Endothelial cell of hepatic sinusoid (primary cell): ENCODE data around the gene CFAP74.

Experiments
- in situ Hi-C: cut with HindIII; loops from 2 replicates; pipeline ENCODE4 v1.10.0; 2017; ENCODE audit warnings: low sequenced_read_pairs

Gene CFAP74

DNA sequence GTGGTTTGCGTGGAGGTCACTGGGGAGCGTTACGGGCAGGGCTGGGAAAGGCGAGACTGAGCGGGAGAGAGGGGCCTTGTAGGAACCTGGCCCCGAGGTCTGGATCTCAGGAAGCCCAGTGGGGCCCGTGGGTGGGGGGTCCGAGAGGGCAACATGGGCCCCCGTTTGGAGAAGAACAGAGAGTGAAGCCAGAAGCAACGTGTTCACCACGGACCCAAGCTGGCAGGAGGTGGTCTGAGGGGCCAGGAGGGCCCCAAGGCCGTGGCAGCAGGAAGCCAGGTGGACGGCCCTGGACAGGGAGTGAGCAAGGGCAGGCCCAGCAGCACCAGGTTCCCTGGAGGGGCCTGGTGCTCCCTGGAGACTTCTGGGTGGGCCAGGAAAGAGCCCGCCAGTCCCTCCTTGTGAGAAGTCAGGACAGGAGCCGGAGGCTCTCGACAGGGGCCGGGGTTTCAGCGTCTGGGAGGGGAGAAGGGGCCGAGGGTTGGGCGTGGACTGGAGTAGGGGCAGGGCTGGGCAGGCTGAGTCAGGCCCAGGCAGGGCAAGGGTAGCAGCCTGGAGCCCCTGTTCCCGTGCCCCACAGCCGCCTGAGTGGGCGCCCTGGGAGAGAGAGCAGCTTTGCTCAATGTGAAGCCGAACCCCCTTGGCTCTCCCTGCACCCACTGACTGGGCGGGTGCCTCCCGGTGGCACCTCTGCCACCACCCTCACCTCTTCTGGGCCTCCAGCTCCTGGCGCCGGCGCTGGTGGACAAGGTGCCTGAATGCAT lies 33.5 kb downstream of the CFAP74 start:
- in situ Hi-C loops, result no loop called here

DNA sequence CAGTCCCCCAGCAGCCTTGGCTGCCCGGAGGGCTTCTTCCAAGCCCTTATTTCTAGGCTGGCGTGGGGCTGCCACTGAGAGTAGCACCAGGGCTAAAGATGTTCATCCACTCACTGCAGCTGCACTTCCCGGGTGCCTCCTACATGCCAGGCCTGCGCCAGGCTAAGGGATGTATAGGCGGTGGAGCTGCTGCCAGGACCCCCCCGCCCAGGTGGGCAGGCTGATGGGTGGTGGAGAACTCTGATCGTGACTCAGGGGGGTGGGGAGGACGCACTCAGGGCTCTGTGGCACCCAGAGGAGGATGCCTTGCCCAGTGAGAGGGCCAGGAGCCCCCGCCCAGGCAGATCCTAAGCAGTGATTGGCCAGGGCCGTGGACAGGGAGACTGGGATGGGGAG lies 34.1 kb downstream of the CFAP74 start:
- in situ Hi-C loops, result no loop called here

DNA sequence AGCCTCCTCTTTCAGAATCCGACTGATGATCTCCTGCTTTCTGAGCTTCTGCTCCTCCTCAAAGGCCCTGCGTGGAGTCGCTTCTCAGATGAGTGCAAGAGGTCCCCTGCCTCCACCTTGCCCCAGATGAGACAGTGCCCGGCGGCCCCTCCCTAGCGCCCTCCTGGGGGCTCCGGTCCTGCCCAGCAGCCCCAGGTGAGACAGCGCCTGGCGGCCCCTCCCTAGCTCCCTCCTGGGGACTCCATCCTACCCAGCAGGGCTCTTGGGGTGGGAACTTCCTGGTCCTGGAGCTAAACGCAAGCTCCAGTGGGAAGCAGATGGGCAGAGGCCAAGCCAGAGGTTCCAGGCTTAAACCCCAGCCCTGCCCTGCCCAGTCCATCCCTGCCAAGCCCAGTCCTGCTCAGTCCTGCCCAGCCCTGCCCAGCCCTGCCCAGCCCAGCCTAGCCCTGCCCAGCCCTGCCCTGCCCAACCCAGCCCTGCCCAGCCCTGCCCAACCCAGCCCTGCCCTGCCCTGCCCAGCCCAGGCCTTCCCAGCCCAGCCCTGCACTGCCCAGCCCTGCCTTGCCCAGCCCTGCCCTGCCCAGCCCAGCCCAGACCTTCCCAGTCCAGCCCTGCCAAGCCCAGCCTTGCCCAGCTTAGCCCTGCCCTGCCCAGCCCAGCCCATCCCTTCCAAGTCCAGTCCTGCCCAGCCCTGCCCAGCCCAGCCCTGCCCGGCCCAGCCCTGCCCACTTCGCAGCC lies 34.6 kb downstream of the CFAP74 start:
- in situ Hi-C loops, result no loop called here

DNA sequence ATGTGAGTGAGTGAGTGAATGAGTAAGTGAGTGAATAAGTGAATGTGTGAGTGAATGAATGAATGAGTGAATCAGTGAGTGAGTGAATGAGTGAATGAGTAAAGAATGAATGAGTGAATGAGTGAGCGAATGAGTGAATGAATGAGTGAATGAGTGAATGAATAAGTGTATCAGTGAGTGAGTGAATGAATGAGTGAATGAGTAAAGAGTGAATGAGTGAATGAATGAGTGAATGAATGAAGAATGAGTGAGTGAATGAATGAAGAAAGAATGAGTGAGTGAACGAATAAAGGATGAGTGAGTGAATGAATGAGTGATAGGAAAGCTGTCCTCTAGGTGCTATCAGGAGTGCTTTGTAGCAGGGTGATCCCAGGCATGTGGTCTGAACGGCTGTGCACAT lies 35.7 kb downstream of the CFAP74 start:
- in situ Hi-C loops, result no loop called here

DNA sequence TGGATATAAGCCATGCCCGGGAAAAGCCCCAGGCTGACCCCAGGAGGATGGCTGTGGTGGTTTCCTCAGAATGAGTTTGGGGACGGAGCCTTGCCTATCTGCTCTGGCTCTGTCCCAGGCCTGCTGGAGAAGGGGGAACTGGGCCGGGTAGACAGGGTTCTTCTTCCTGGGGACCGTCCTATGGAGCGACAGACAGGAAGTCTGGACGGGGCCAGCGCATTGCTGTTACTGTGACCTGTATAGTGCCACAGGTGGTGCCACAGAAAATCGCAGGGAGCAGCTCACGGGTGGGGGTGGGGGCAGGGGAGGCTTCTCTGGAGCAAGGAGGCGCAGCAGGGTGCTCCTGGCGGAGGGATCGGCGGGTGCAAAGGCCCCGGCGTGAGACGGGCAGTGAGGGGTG lies 36.4 kb downstream of the CFAP74 start:
- in situ Hi-C loops, result no loop called here

DNA sequence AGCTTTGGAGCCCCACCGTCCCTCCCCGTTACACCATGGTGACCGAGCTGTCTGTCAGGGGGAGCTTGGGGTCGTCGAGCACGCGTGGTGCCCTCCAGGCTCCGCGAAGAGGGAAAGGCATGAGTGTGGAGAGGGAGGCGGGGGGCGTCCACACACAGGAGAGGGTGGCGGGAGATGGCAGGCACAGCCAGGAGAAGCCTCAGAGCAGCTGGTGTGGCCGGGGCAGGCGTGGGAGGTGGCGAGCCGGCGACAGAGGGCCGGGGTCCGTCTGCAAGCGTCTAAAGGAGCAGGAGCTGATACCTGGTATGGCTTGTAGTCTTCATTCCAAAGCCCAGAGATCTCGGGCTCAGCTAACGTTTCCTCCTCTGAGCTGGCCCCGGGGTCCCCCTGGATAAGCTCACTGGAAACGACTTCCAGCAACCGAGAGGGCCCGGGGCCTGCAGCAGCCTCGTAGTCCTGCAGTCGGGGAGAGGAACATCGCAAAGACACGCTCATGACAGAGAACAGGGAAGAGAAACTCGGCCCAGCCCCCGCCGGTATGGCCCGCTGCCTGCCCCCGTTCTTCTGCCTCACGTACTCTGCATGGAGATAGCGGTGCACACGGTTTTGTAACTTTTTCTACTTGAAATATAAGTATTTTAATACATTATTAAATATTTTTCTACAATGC lies 37.4 kb downstream of the CFAP74 start:
- in situ Hi-C loops, result no loop called here

DNA sequence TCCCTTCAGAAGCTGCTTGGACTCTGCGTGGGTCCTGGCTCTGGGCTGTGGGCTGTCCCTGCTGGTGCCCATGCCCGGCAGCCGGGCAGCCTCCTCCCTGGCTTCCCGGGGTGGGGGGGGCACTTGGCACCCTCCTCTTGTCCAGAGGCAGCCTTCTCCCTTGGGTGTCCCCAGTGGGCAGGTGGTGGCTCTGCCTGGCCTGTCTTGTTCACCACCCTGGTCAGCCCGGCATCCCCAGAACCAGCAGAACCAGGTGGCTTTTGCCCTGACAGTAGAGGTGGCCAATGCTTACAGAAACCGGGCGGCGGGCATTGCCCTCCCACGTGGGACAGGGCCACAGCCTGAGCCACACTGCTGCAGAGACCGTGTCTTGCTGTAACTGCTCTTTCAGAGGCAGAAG lies 38.0 kb downstream of the CFAP74 start:
- in situ Hi-C loops, result no loop called here

DNA sequence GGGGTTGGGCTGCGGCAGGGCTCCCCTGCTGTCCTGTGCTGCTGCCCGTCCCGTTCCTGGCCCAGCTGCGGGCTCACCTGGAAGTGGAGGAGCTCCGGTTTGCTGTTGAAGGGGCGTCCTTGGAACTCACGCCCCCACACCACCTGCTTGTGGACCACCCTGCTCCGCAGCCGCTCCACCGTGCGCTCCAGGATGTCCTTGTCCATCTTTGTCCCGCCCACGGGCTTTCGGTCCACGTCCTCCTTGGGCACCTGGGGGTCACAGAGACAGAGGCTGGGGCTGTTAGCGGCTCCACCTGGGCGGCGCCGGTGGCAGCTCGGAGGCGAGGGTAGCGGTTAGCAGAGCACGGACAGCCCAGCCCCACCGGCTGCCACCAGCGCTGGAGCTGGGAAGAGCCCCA lies 38.8 kb downstream of the CFAP74 start:
- in situ Hi-C loops, result no loop called here

DNA sequence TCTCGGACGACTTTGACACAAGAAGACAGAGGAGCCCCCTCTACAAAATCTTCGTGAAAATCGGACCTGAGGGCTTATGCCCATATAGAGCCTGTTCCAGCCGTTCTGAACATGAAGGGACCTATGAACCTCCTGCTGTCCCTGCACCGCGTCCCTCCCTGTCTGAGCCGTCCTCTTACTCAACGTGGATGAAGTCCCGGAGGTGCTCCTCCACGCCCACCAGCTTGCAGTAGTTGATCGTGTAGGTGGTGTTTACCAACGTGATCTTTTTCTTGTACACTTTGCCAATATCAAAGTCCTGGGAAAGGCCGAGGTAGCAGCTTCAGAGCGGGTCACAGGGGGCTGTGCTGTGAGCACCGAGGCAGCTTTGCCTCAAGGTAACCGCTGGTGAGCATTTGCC lies 40.0 kb downstream of the CFAP74 start:
- in situ Hi-C loops, result no loop called here

DNA sequence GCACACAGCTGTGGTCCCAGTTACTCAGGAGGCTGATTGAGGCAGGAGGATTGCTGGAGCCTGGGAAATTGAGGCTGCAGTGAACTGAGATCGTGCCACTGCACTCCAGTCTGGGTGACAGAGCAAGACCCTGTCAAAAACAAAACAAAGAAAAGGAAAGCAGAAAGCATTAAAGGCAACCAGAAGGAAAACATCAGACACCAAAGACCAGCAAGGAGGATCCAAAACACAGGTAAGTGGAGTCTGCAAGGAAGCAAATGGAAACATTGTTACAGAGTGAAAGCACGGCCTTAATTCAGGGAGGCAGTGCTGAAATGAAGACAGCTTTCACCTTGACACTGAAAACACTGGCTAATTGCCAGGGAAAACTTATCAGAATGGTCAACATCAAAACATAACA lies 40.8 kb downstream of the CFAP74 start:
- in situ Hi-C loops, result no loop called here

DNA sequence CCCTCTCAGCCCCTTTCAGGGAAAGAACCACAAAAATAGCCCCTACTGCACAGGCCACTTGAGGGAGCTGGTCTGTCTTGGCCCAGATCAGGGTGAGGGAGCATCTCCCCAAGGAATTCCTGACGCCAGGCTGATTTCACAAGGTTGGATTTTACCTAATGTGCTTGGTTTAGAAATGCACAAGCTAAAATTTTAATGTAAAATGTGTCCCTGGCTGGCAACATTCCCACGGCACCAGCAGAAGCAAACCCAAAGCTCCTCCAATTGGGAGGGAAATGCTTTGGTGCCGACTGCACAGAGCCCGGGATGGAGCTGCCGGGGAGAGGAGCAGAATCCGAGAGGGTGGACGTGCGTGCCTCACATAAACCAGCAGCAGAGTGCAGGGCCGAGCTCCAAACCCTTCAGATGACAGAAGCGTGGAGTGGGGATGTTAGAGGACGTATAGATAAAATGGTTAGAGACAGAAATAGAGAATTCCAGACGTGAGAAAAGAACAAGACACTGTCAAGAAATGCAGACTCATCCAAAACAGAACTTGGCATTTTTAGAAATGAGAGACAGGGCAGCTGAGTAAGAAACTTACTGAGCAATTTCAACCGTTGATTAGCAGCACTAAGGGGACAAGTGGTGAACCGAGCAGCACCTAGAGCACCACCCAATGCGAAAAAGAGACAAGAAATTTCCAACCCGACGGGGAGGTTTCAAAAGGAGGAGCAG lies 42.9 kb downstream of the CFAP74 start:
- in situ Hi-C loops, result no loop called here

DNA sequence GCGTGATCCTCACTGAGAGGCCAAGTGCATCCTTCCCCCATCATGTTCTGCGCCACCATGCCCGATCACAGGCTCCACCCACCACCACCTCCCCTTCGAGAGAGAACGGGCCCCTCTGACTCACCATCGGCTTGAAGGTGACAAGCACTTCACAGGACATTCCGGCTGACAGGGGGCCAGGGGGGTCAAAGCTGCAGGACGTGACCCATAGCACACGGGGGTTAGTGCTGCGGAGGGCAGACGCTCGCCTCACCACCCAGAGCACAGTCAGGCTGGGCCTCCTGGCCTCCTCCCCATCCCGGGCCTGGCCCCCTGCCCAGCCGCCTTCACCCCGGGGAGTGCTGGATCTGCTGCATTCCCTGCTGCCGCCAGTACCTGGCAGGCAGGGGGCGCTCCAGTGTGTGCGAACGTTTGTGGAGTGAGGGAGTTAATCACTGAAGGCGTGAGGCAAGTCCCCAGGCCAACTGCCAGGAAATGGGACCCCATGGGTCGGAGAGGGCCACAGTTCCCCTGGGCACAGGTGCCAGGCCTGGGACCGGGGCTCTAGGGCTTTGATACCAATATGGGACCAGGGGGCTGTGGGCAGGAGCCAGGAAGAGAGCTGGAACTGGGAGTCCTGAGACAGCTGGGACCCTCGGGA lies 43.6 kb downstream of the CFAP74 start:
- in situ Hi-C loops, result no loop called here

DNA sequence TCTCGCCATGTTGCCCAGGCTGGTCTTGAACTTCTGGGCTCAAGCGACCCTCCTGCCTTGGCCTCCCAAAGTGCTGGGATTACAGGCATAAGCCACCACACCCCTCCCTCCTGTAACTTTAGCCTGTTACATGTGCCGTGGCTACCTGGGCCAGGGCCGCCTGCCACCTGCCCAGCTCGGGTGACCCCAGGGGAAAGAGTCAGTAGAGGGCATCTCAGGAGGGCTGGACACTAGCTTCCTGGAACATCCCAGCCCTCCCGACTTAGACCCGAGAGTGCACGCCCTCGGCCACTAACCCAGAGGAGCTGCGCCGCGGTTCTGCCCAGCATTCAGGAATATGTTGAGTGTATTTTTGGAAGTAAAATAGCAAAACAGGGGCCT lies 44.1 kb downstream of the CFAP74 start:
- in situ Hi-C loops, result no loop called here

DNA sequence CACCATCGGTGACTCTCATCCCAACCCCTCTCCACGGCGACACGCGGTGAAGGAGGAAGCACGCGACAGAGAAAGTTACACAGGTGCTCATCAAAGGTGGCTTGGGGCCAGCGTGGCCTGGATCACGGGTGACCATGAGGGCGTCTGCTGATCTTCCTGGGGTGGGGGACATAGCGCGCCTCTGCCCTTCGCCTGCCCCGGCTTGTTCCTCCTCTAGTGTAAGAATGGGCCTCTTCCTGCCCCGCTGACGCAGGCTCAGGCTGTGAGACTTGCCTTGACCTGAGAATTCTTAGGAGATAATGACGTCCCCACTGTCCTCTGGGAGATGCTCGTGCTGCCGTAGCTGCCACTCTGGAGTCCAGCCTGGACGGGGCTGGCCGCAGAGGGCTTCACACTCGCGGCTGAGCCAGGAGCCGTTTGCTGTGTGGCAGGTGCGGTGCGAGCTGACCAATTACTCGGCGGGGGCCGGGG lies 45.5 kb downstream of the CFAP74 start:
- in situ Hi-C loops, result no loop called here

DNA sequence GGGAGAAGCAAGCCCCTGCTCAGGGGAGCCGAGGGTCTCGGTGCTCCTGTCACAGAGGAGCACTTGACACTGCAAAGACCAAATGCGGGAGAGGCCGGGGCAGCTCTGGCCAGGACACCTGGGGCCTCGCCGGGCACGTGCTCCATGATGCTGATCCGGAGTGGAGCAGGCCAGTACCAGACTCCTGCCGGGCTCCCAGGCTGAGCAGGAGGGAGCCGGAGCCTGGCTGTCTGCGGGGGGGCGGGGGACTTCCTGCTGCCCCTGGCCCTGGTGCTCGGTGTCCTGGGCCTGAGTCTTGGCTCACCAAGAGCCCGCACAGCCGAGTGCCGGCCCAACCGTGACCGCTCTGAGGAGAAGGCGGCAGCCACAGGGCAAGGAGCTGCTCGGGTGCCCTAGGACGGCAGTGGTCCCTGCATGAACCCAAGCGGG lies 46.0 kb downstream of the CFAP74 start:
- in situ Hi-C loops, result no loop called here

DNA sequence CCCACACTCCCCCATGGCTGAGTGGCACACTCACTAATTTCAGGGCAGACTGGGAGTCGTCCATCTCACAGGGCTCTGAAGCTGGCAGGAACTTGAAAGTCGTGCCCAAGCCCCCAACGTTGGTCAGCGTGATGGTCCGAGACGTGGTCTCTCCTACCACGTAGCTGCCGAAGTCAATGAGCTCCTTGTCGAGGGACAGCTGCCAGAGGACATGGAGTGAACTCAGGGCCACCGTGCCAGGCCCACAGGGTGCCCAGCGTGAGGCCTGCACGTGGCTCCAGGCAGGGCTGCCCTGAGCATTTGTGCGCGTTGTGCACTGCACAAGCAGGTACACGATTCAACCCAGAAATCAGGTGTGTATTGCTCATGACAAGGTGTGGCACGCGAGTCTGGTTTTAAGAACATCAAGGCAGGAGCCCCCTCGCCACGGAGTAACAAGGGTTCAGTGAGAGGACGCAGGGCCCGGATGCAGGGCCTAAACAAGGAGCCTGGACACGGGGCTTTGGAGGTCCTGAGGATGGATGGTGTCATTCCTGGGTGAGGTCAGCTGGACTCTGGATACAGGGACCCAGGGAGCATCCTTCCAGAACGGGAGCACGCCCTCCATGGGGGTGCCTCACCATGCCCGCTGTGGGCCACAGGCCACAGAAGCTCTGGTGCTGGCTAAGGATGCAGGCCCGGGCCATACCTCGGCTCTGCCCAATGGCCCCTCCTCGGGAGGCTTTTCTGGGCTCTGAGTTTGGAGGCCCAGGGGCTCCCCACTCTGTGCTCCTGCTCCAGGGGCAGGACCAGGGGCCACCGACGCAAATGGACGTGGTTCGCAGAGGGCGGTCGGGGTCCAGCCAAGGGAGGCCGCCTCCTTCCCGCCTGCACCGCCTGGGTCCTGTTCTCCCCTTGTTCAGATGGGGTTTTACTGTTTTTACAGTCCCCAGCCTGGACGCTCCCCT lies 46.7 kb downstream of the CFAP74 start:
- in situ Hi-C loops, result no loop called here

DNA sequence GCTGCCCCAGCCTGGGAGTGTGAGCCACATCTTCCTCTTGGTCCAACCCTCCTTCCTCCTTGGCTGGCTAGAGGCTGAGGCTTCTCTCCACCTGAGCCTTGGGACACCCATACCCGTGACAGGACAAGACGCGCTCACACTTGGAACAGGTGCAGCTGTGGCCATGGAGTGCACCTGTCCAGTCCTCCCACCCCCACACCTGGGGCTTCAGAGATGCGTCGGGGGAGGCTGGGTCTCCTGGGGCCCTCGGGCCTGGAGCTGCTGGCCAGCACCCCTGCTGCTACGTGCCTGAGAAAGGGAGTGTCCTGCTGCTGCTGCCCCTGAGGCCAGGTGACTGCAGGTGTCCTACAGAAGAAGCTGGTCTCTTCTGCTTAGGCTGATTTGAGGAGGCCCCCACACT lies 47.5 kb downstream of the CFAP74 start:
- in situ Hi-C loops, result no loop called here

DNA sequence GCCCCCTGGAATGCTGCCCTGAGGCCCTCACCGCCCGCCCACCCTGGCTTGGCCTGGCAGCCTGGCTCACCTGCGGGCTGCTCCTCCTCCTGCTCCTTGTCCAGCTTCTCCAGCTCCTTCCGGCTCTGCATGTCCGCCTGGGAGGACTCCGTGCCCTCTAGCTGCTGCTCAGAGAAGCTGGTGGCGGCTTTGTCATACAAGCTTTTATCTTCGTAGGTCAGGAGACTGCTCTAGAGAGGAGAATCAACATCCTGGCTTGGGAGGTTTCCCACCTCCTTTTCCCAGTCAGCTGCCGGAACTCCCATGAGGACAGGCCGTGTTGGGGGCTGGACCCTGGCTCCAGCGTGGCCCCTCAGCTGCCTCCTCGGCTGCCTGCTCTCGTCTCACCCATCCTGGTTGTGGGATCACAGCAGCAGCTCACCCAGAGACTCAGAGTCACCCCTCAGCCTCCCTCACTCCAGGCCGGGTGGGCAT lies 47.9 kb downstream of the CFAP74 start:
- in situ Hi-C loops, result no loop called here

DNA sequence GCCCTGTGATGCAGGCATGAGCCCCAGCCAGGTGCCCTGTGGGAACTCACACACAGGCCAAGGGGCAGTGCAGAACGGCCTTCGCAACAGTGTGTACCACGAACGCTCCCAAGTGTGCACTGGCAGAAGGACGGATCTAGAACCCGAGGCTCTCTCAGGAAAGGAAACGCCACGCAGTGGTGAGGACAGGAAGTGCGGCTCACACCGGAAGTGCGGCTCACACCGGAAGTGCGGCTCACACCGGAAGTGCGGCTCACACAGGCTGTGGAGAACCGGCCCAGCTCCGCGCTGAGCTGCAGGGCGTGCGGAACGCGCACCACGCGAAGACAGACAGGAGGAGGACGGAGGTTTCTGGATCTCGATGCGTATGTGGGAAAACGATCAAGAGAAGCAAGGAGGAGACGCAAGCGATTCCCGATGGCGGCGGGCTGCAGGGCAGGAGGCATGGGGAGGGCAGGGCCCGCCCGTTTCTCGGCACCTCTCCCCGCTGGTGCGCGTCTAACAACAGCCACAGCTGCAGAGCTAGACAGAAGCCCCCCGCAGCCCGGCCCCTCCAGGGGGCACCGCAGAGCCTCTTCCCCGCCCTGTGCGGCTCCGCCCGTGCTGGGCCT lies 48.6 kb downstream of the CFAP74 start:
- in situ Hi-C loops, result no loop called here
